ENCODE measurements around the gene MAP2K5.

Gene MAP2K5

GRCh38 chr15:67839929-67840748 lies 297.6 kb downstream of the MAP2K5 start, which contains the start of gene RNU6-1 (continued):
- TF ChIP-seq ZNF518A (tag by site-specific recombination; conservative IDR thresholded peaks at IDR 0.05; ENCODE audit: low read depth) (no peak; the same call in 1 of the 2 replicates), SETDB1 (IDR thresholded peaks at IDR 0.05; ENCODE audit: insufficient read length, low read length) (no peak), ZSCAN23 (tag by site-specific recombination; IDR thresholded peaks at IDR 0.05) (0 out of 2 replicates have a peak, but pooled peaks have one; percentile 41), ZXDB (tag by site-specific recombination; IDR thresholded peaks at IDR 0.05) (peak; percentile 95), ZNF530 (tag by site-specific recombination; IDR thresholded peaks at IDR 0.05; ENCODE audit: low read depth) (no peak), ZNF776 (tag by site-specific recombination; IDR thresholded peaks at IDR 0.05; ENCODE audit: borderline replicate concordance) (no peak), ZNF292 (tag by site-specific recombination; IDR thresholded peaks at IDR 0.05; ENCODE audit: borderline replicate concordance, low read depth) (no peak), TCF7L2 (IDR thresholded peaks at IDR 0.05; ENCODE audit: borderline replicate concordance, low read depth, low read length) (no peak), ZNF433 (tag by site-specific recombination; IDR thresholded peaks at IDR 0.05; ENCODE audit: low read depth) (no peak), KLF8 (tag by site-specific recombination; IDR thresholded peaks at IDR 0.05) (peak; percentile 31; the same call in 1 of the 2 replicates), ZNF16 (tag by site-specific recombination; IDR thresholded peaks at IDR 0.05; ENCODE audit: low read depth) (no peak), SP7 (tag by site-specific recombination; IDR thresholded peaks at IDR 0.05) (peak; percentile 83), ZNF791 (tag by site-specific recombination; IDR thresholded peaks at IDR 0.05) (no peak), ZNF37A (tag by site-specific recombination; IDR thresholded peaks at IDR 0.05) (no peak), ZNF792 (tag by site-specific recombination; IDR thresholded peaks at IDR 0.05) (no peak), ZBTB8A (tag by site-specific recombination; IDR thresholded peaks at IDR 0.05) (peak; percentile 63; the same call in 1 of the 2 replicates), ZNF404 (tag by site-specific recombination; IDR thresholded peaks at IDR 0.05) (no peak), KLF1 (tag by site-specific recombination; IDR thresholded peaks at IDR 0.05) (no peak), ZNF645 (tag by site-specific recombination; IDR thresholded peaks at IDR 0.05) (no peak), ZNF768 (tag by site-specific recombination; IDR thresholded peaks at IDR 0.05) (no peak), ZNF274 (IDR thresholded peaks at IDR 0.05; ENCODE audit: low read length) (no peak), ZNF274 (tag by site-specific recombination; IDR thresholded peaks at IDR 0.05; ENCODE audit: borderline replicate concordance) (no peak), ZFP3 (tag by site-specific recombination; IDR thresholded peaks at IDR 0.05; ENCODE audit: low read depth) (peak; percentile 96), ZNF561 (tag by site-specific recombination; IDR thresholded peaks at IDR 0.05; ENCODE audit: borderline replicate concordance) (peak; percentile 62), SALL2 (tag by site-specific recombination; IDR thresholded peaks at IDR 0.05; ENCODE audit: borderline replicate concordance) (no peak), TRIM28 (IDR thresholded peaks at IDR 0.05; ENCODE audit: borderline replicate concordance, low read length) (no peak), ZNF670 (tag by site-specific recombination; IDR thresholded peaks at IDR 0.05; ENCODE audit: low read depth) (no peak), ZNF707 (tag by site-specific recombination; IDR thresholded peaks at IDR 0.05) (no peak), ZNF544 (tag by site-specific recombination; IDR thresholded peaks at IDR 0.05) (no peak), ZNF560 (tag by site-specific recombination; IDR thresholded peaks at IDR 0.05; ENCODE audit: borderline replicate concordance) (no peak), ZBTB7A (tag by site-specific recombination; IDR thresholded peaks at IDR 0.05; ENCODE audit: low read depth) (peak; percentile 87; the same call in 1 of the 2 replicates), ZNF624 (tag by site-specific recombination; IDR thresholded peaks at IDR 0.05) (no peak), ZNF302 (tag by site-specific recombination; IDR thresholded peaks at IDR 0.05; ENCODE audit: low read depth) (no peak), ZNF513 (tag by site-specific recombination; IDR thresholded peaks at IDR 0.05) (no peak; the same call in 1 of the 2 replicates), BCL11B (tag by site-specific recombination; IDR thresholded peaks at IDR 0.05; ENCODE audit: low read depth) (no peak; the same call in 1 of the 2 replicates)
